IMR-90 (cell line): ENCODE measurements around the gene EIF4H. TPM values are rescaled to one million over a fixed set of nuclear protein-coding genes. Genes with fewer than 3 reads are reported as not detected.

Experiments used
- ATAC-seq: fragments of 200-7000 bp; cut with Tn5 transposase; 2 replicates; pipeline ENCODE4 v1.9.1; 2020; ENCODE audit warnings: low read depth, mild to moderate bottlenecking, moderate library complexity
- BruUV-seq: library from RNA; stranded (reverse); fragments of 400-500 nt; replicated peaks from 2 replicates; lab custom pipeline; 2021; lab: Mats Ljungman, UMichigan
- CTCF ChIA-PET: fragments of 300-600 bp; formaldehyde crosslinking; extraction: SDS; loops from one replicate; lab custom pipeline; 2021; ENCODE audit warnings: antibody characterized with exemption; lab: Yijun Ruan, JAX
- POLR2A ChIA-PET: fragments of 300-600 bp; sonication (Branson Sonifier 250); formaldehyde crosslinking; loops from one replicate; lab custom pipeline; 2022; ENCODE audit warnings: antibody characterized with exemption; ENCODE audit not compliant: unreplicated experiment; lab: Charles Lee
- DNase-seq: peaks from one replicate; pipeline ENCODE4 v3.0.0; 2013
- H2AFZ ChIP-seq: replicated peaks from 2 replicates; pipeline ENCODE3; 2013; ENCODE audit warnings: low read length, mild to moderate bottlenecking; ENCODE audit not compliant: poor library complexity
- H2AK5ac ChIP-seq: 2 replicates; pipeline ENCODE4 v1.6.1; 2013; ENCODE audit warnings: low read depth, low read length, inconsistent platforms
- H2AK9ac ChIP-seq: replicated peaks from 2 replicates; pipeline ENCODE3; 2013; ENCODE audit warnings: mild to moderate bottlenecking, low read depth, low read length, moderate library complexity; ENCODE audit not compliant: poor library complexity
- H2BK120ac ChIP-seq: 2 replicates; pipeline ENCODE4 v1.6.1; 2013; ENCODE audit warnings: low read depth, low read length, inconsistent platforms
- H2BK15ac ChIP-seq: 3 replicates; pipeline ENCODE4 v1.6.1; 2013; ENCODE audit warnings: low read depth, low read length, inconsistent platforms
- H2BK20ac ChIP-seq: 2 replicates; pipeline ENCODE4 v1.6.1; 2013; ENCODE audit warnings: low read depth, mild to moderate bottlenecking, inconsistent platforms, low read length, moderate library complexity
- H2BK5ac ChIP-seq: 2 replicates; pipeline ENCODE4 v1.6.1; 2013; ENCODE audit warnings: mild to moderate bottlenecking, low read depth, low read length, inconsistent platforms; ENCODE audit not compliant: poor library complexity, severe bottlenecking
- H3K14ac ChIP-seq: replicated peaks from 2 replicates; pipeline ENCODE4 v1.6.1; 2013; ENCODE audit warnings: low read depth, low read length, inconsistent platforms
- H3K18ac ChIP-seq: 2 replicates; pipeline ENCODE4 v1.6.1; 2013; ENCODE audit warnings: low read depth, low read length, control low read depth
- H3K23ac ChIP-seq: 2 replicates; pipeline ENCODE4 v1.6.1; 2013; ENCODE audit warnings: low read depth, low read length, inconsistent platforms
- H3K27ac ChIP-seq: 2 replicates; pipeline ENCODE4 v1.5.1; 2013; ENCODE audit warnings: mild to moderate bottlenecking, control low read depth, low read length; ENCODE audit not compliant: insufficient read depth
- H3K27me3 ChIP-seq: 2 replicates; pipeline ENCODE4 v1.6.1; 2013; ENCODE audit warnings: low read length; ENCODE audit not compliant: control insufficient read depth, insufficient read depth
- H3K36me3 ChIP-seq: 2 replicates; pipeline ENCODE4 v1.6.1; 2013; ENCODE audit warnings: low read length, mixed read lengths; ENCODE audit not compliant: control insufficient read depth, insufficient read depth
- H3K4ac ChIP-seq: 2 replicates; pipeline ENCODE4 v1.6.1; 2013; ENCODE audit warnings: low read depth, low read length, inconsistent platforms
- H3K4me1 ChIP-seq: 2 replicates; pipeline ENCODE4 v1.6.1; 2013; ENCODE audit warnings: low read length, mixed read lengths; ENCODE audit not compliant: control insufficient read depth, insufficient read depth
- H3K4me2 ChIP-seq: 2 replicates; pipeline ENCODE4 v1.6.1; 2013; ENCODE audit warnings: low read depth, mild to moderate bottlenecking, control low read depth, low read length, moderate library complexity
- H3K4me3 ChIP-seq: 2 replicates; pipeline ENCODE4 v1.5.1; 2013; ENCODE audit warnings: low read depth, mild to moderate bottlenecking, control low read depth, low read length, moderate library complexity; ENCODE audit not compliant: insufficient read depth
- H3K56ac ChIP-seq: 2 replicates; pipeline ENCODE4 v1.6.1; 2013; ENCODE audit warnings: low read length, inconsistent platforms; ENCODE audit not compliant: insufficient read depth; ENCODE audit errors: extremely low read depth
- H3K79me1 ChIP-seq, 2 experiments: 2 replicates each; pipeline ENCODE4 v1.6.1; 2013; ENCODE audit warnings: low read length in 2 of 2, inconsistent platforms in 1 of 2, low read depth in 1 of 2
- H3K9ac ChIP-seq: 2 replicates; pipeline ENCODE4 v1.6.1; 2013; ENCODE audit warnings: low read depth, low read length, control low read depth
- H3K9me1 ChIP-seq: 2 replicates; pipeline ENCODE4 v1.6.1; 2013; ENCODE audit warnings: low read length, inconsistent platforms; ENCODE audit not compliant: insufficient read depth
- H3K9me3 ChIP-seq: 2 replicates; pipeline ENCODE4 v1.6.1; 2013; ENCODE audit warnings: low read length; ENCODE audit not compliant: control insufficient read depth, insufficient read depth
- H4K20me1 ChIP-seq: 2 replicates; pipeline ENCODE4 v1.6.1; 2013; ENCODE audit warnings: low read length, inconsistent platforms; ENCODE audit not compliant: insufficient read depth
- H4K5ac ChIP-seq: 2 replicates; pipeline ENCODE4 v1.6.1; 2013; ENCODE audit warnings: mild to moderate bottlenecking, low read depth, low read length, control low read depth
- H4K8ac ChIP-seq, 2 experiments: 2 replicates each; pipeline ENCODE4 v1.6.1; 2013; ENCODE audit warnings: low read depth in 2 of 2, low read length in 2 of 2, control low read depth in 1 of 2, inconsistent platforms in 1 of 2
- H4K91ac ChIP-seq: 2 replicates; pipeline ENCODE4 v1.6.1; 2013; ENCODE audit warnings: low read depth, low read length, inconsistent platforms; ENCODE audit not compliant: insufficient read depth
- BHLHE40 ChIP-seq: fragments of 150-350 bp; IDR thresholded peaks from 2 replicates; pipeline ENCODE4 v1.6.1; 2016; ENCODE audit warnings: mild to moderate bottlenecking, low read depth, low read length
- CEBPB ChIP-seq: IDR thresholded peaks from 2 replicates; pipeline ENCODE4 v1.6.1; 2012; ENCODE audit warnings: low read depth, low read length, improper control_type of control experiment
- CHD1 ChIP-seq: IDR thresholded peaks from 2 replicates; pipeline ENCODE4 v1.6.1; 2012; ENCODE audit warnings: low read depth, low read length, improper control_type of control experiment
- CTCF ChIP-seq: conservative IDR thresholded peaks from 2 replicates; pipeline ENCODE4 v1.5.1; 2012; ENCODE audit warnings: mild to moderate bottlenecking, low read depth, low read length, improper control_type of control experiment
- FOS ChIP-seq: fragments of 150-350 bp; IDR thresholded peaks from 2 replicates; pipeline ENCODE4 v1.6.1; 2016; ENCODE audit warnings: low read depth, low read length
- MAFK ChIP-seq: IDR thresholded peaks from 2 replicates; pipeline ENCODE4 v1.6.1; 2012; ENCODE audit warnings: low read depth, low read length, improper control_type of control experiment
- MXI1 ChIP-seq: IDR thresholded peaks from 2 replicates; pipeline ENCODE4 v1.6.1; 2012; ENCODE audit warnings: low read depth, mild to moderate bottlenecking, low read length, moderate library complexity, borderline replicate concordance
- POLR2A ChIP-seq: IDR thresholded peaks from 2 replicates; pipeline ENCODE4 v1.6.1; 2012; ENCODE audit warnings: mild to moderate bottlenecking, low read depth, low read length
- RAD21 ChIP-seq: IDR thresholded peaks from 2 replicates; pipeline ENCODE4 v1.6.1; 2012; ENCODE audit warnings: low read length, improper control_type of control experiment
- RCOR1 ChIP-seq: IDR thresholded peaks from 2 replicates; pipeline ENCODE4 v1.6.1; 2012; ENCODE audit warnings: mild to moderate bottlenecking, low read length, improper control_type of control experiment; ENCODE audit not compliant: insufficient replicate concordance
- RFX5 ChIP-seq: IDR thresholded peaks from 2 replicates; pipeline ENCODE4 v1.8.0; 2012; ENCODE audit warnings: low read depth, mild to moderate bottlenecking, low read length, moderate library complexity
- SMC3 ChIP-seq: fragments of 150-350 bp; IDR thresholded peaks from 2 replicates; pipeline ENCODE4 v1.6.1; 2016; ENCODE audit warnings: low read depth, mild to moderate bottlenecking, antibody characterized with exemption, low read length, moderate library complexity
- WGBS, 2 experiments: methylation state at CpG; one replicate each; pipeline versions ENCODE4 v1.1.5 to v1.1.7; 2013; ENCODE audit warnings: missing lambda C conversion rate in 2 of 2; ENCODE audit not compliant: insufficient read length in 1 of 2; ENCODE audit errors: extremely low coverage in 2 of 2; 5-methylcytosine and 5-hydroxymethylcytosine counted together
- dilution Hi-C: fragments of 300-500 bp; cut with HindIII; formaldehyde crosslinking; loops from one replicate; pipeline ENCODE4 v1.14.3; 2018; ENCODE audit warnings: low sequenced_read_pairs; ENCODE audit not compliant: unreplicated experiment
- in situ Hi-C: fragments of 300-500 bp; cut with MboI; formaldehyde crosslinking; loops from 3 replicates; pipeline ENCODE4 v1.14.3; 2019; ENCODE audit warnings: low sequenced_read_pairs, inconsistent platforms, mixed read lengths
- intact Hi-C: fragments of 100-400 bp; cut with micrococcal nuclease; formaldehyde crosslinking; loops from 2 replicates; pipeline ENCODE4 v1.10.0; 2022
- polyA plus RNA-seq, 3 experiments: library from polyadenylated mRNA; depleted of rRNA; stranded (reverse); fragments of >200 nt; gene quantifications; 2 replicates each; pipeline ENCODE4 v1.2.3, GENCODE V29; 2012; ENCODE audit warnings: low replicate concordance in 1 of 3
- total RNA-seq: library from RNA; depleted of rRNA; stranded (reverse); fragments of >200 nt; gene quantifications from 2 replicates; pipeline ENCODE4 v1.2.3, GENCODE V29; 2012
- TF ChIP-seq, protein P1 (sequence below): fragments of 150-350 bp; IDR thresholded peaks from 2 replicates; pipeline ENCODE4 v1.6.1; 2017; ENCODE audit warnings: mild to moderate bottlenecking, antibody characterized with exemption, low read length, low read depth

EIF4H gene
- total and polyA plus RNA-seq, 2 of the 4 experiments (the other 2 are of a cell fraction), result 241 to 321 TPM

DNA sequence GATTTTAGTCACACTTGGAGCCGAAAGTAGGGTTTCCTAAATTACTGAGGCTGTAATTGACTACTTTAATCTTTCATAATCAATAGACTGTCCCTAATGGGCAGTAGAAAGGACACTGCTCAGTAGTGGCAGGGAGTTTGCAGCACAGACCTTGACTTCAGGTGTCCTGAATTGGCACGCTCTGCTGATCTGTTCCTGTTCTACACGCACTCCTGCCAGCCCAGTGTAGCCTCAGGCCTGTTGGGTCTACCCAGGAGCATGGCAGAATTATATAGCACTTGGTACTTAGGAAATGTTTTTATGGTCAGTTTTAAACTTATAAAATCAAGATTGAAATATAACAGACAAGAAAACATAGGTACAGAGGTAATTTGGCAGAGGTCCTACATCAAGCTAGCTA lies 9.0 kb downstream of the EIF4H start:
- H3K9me1 ChIP-seq, result peaks cover 35% of the 10 kb centered on the region
- H3K23ac ChIP-seq, result no peak overlapping the region
- no peak overlapping the region for H4K5ac ChIP-seq
- H2BK20ac ChIP-seq, result no peak overlapping the region
- H3K9ac ChIP-seq, result no peak overlapping the region
- 100% methylated on average over 1 of the region's 3 CpGs; no CpG with 5 or more reads in 1 of the 2 experiments for WGBS, 2 experiments
- H3K4ac ChIP-seq, result no peak overlapping the region
- peaks cover 18% of the 10 kb centered on the region for H3K36me3 ChIP-seq
- H3K79me1 ChIP-seq, result peaks cover under 1 to 57% of the 10 kb centered on the region in 2 experiments; a peak in 3 of 4 replicates
- dilution Hi-C loops (no loop called here), intact Hi-C loops (loop anchor here (5.0 kb wide), 1 partner anchor 116 kb away; no protein-coding TSS in a partner anchor), in situ Hi-C loops (no loop called here)
- TF ChIP-seq MXI1 (no peak), POLR2A (no peak), MAFK (no peak), BHLHE40 (no peak), CHD1 (no peak), RCOR1 (no peak), SMC3 (no peak), RAD21 (no peak), RFX5 (no peak), CEBPB (no peak), CTCF (no peak), FOS (no peak)
- TF ChIP-seq, protein P1, sequence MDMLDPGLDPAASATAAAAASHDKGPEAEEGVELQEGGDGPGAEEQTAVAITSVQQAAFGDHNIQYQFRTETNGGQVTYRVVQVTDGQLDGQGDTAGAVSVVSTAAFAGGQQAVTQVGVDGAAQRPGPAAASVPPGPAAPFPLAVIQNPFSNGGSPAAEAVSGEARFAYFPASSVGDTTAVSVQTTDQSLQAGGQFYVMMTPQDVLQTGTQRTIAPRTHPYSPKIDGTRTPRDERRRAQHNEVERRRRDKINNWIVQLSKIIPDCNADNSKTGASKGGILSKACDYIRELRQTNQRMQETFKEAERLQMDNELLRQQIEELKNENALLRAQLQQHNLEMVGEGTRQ, result no peak
- H3K56ac ChIP-seq, result no peak overlapping the region
- no peak overlapping the region for H2AFZ ChIP-seq
- H3K9me3 ChIP-seq, result no peaks in the 10 kb centered on the region
- peaks cover 100% of the 10 kb centered on the region for H4K20me1 ChIP-seq
- ChIA-PET CTCF (no interaction called here), POLR2A (no interaction called here)
- no peak overlapping the region for H3K18ac ChIP-seq
- no peak overlapping the region; the same call in 1 of the 2 replicates for H2AK5ac ChIP-seq
- no TSS peak for BruUV-seq
- no peak overlapping the region for H2BK120ac ChIP-seq
- H3K14ac ChIP-seq, result peak overlapping the region; percentile 33; the same call in 1 of the 2 replicates
- no peaks in the 10 kb centered on the region for H3K27me3 ChIP-seq
- no peak overlapping the region for H3K4me2 ChIP-seq
- DNase-seq, result no peak
- no peak overlapping the region for H3K4me3 ChIP-seq
- H3K4me1 ChIP-seq, result peaks cover 29% of the 10 kb centered on the region
- H2AK9ac ChIP-seq, result no peak overlapping the region
- H4K91ac ChIP-seq, result no peak overlapping the region
- H2BK5ac ChIP-seq, result no peak overlapping the region
- H3K27ac ChIP-seq, result no peak overlapping the region
- no peak for ATAC-seq
- H4K8ac ChIP-seq, result no peak overlapping the region
- no peak overlapping the region for H2BK15ac ChIP-seq
